ENCODE measurements around the gene AKAP13. TPM values are rescaled to one million over a fixed set of nuclear protein-coding genes. Genes with fewer than 3 reads are reported as not detected.
A peak's percentile ranks its signal among the peaks of the same experiment; 100 is the strongest.
"Not testable (repeated sequence)": the region's sequence is repeated elsewhere in the genome, so short reads cannot be mapped to it uniquely, and the experiment has no call there.

AKAP13 gene
- total RNA-seq, 1 donor from 2014 or later = 41.1 TPM

DNA sequence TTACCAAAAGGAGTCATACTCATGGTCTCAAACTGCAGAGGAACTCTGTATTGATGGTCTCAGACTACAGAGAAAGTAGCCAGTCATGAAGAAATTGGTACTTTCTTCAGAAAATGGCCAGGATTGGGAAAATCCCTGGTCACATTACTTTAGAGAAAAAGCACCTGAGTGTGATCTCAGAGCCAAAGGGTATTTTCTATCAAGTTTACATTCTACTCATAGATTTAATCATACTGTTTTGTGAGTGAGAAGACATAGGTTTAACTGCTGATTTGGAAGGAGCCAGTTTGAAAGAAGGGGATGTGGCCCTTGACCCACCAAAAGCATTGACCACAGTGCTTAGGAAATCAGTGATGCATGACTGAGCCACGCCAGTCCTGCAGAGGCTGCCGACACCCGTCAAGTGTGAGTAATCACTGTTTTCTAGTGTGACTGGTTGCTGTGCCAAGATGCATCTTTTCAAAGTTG is 203.6 kb downstream of the AKAP13 start:
- peak; percentile 89 for DNase-seq (ENCODE audit: low read depth)
- FAIRE-seq = no peak
- Histone ChIP-seq H3K4me3 (ENCODE audit: low read depth, low read length) (no peak overlapping the region), H3K27me3 (ENCODE audit: control insufficient read depth, insufficient read depth, low read length) (no peaks in the 10 kb centered on the region), H3K36me3 (ENCODE audit: control insufficient read depth, insufficient read depth, low read length) (peaks cover 10% of the 10 kb centered on the region)
- TF ChIP-seq, protein P1, sequence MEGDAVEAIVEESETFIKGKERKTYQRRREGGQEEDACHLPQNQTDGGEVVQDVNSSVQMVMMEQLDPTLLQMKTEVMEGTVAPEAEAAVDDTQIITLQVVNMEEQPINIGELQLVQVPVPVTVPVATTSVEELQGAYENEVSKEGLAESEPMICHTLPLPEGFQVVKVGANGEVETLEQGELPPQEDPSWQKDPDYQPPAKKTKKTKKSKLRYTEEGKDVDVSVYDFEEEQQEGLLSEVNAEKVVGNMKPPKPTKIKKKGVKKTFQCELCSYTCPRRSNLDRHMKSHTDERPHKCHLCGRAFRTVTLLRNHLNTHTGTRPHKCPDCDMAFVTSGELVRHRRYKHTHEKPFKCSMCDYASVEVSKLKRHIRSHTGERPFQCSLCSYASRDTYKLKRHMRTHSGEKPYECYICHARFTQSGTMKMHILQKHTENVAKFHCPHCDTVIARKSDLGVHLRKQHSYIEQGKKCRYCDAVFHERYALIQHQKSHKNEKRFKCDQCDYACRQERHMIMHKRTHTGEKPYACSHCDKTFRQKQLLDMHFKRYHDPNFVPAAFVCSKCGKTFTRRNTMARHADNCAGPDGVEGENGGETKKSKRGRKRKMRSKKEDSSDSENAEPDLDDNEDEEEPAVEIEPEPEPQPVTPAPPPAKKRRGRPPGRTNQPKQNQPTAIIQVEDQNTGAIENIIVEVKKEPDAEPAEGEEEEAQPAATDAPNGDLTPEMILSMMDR (IDR thresholded peaks at IDR 0.05; ENCODE audit: insufficient read depth, low read length, severe bottlenecking) = no peak

DNA sequence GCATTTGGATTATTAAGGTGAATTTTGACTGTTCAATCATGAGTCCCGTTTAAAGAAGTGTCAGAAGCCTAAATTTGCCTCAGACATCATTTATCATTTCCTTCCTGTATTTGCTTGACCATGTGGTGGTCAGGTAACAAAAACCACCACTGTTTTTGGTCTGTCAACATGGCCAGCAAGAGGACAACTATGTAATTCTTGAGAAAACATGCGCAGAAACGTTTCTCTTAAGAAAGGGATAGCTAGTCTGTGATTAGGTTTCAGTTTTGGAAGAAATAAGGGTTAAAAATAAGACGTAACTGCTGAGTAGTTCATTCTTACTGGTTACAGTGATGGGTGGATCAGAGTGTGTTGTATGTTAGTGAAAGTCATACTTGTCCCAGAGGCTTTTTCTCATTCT is 204.5 kb downstream of the AKAP13 start:
- Histone ChIP-seq H3K27me3 (ENCODE audit: control insufficient read depth, insufficient read depth, low read length) (no peaks in the 10 kb centered on the region), H3K4me3 (ENCODE audit: low read depth, low read length) (no peak overlapping the region), H3K36me3 (ENCODE audit: control insufficient read depth, insufficient read depth, low read length) (peaks cover 10% of the 10 kb centered on the region)
- DNase-seq (ENCODE audit: low read depth) (no peak), FAIRE-seq (no peak)
- TF ChIP-seq, protein P1 (IDR thresholded peaks at IDR 0.05; ENCODE audit: insufficient read depth, low read length, severe bottlenecking) = no peak

DNA sequence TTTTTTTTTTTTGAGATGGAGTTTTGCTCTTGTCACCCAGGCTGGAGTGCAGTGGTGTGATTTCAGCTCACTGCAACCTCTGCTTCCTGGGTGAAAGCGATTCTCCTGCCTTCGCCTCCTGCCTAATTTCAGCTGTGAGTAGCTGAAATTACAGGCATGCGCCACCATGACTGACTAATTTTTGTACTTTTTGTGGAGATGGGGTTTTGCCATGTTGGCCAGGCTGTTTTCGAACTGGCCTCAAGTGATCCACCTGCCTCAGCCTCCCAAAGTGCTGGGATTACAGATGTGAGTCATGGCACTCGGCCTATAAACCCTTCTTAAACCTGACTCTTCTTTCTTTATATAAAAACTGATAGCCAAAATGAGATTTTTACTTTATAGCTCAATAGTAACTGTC is 205.8 kb downstream of the AKAP13 start:
- not testable (repeated sequence) for DNase-seq (ENCODE audit: low read depth); H3K4me3 ChIP-seq (ENCODE audit: low read depth, low read length); H3K36me3 ChIP-seq (ENCODE audit: control insufficient read depth, insufficient read depth, low read length); FAIRE-seq; H3K27me3 ChIP-seq (ENCODE audit: control insufficient read depth, insufficient read depth, low read length)

DNA sequence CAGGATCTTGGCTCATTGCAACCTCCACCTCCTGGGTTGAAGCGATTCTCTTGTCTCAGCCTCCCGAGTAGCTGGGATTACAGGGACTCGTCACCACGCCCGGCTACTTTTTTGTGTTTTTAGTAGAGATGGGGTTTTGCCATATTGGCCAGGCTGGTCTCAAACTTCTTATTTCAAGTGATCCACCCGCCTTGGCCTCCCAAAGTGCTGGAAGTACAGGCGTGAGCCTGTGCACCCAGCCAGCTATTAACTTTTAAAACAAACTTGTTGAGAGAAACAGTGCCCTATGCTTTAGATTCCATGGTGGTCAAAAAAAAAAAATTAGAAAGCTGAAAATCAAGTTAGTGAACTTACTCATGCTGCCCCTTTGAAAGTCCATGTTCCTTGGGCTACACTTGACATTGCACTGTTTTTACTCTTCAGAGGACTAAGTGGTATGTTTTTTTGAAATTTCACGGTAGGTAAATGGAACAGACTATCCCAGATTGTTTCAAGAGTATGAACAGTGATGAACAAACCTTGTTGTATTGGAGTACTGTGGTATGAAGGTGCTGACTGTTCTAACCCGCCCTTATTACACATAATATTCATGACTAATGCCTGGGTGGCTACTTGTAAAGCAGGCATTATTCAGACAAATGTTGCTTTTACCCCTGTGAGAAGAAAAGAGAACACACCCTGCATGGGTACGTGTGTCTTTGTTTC is 207.5 kb downstream of the AKAP13 start:
- DNase-seq (ENCODE audit: low read depth) = peak; percentile 97
- no peaks in the 10 kb centered on the region for H3K36me3 ChIP-seq (ENCODE audit: control insufficient read depth, insufficient read depth, low read length)
- no peaks in the 10 kb centered on the region for H3K27me3 ChIP-seq (ENCODE audit: control insufficient read depth, insufficient read depth, low read length)
- no peak overlapping the region for H3K4me3 ChIP-seq (ENCODE audit: low read depth, low read length)
- TF ChIP-seq, protein P1 (IDR thresholded peaks at IDR 0.05; ENCODE audit: insufficient read depth, low read length, severe bottlenecking) = no peak
- FAIRE-seq = no peak

DNA sequence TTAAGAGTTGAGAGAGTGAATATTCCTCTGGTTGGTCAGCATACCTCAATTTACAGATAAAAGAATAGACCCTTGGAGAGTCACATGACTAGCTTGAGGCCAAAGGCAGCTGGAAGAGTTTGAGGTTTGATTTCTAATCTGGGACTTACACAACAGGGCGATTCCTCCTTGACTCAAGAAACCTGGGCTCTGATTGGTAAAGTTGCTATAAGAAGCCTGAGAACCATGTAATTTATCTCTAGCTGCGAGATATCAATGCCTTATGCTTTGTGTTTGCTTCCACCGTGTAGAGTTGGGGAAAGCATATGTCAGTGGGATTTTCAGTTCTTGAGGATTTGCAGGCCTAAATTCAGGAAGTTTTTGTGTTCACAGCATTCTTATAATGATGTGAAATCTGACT is 208.3 kb downstream of the AKAP13 start:
- FAIRE-seq (no peak), DNase-seq (ENCODE audit: low read depth) (peak; percentile 76)
- H3K36me3 ChIP-seq (ENCODE audit: control insufficient read depth, insufficient read depth, low read length) = no peaks in the 10 kb centered on the region
- TF ChIP-seq, protein P1 (IDR thresholded peaks at IDR 0.05; ENCODE audit: insufficient read depth, low read length, severe bottlenecking) = no peak
- H3K4me3 ChIP-seq (ENCODE audit: low read depth, low read length) = no peak overlapping the region
- no peaks in the 10 kb centered on the region for H3K27me3 ChIP-seq (ENCODE audit: control insufficient read depth, insufficient read depth, low read length)

DNA sequence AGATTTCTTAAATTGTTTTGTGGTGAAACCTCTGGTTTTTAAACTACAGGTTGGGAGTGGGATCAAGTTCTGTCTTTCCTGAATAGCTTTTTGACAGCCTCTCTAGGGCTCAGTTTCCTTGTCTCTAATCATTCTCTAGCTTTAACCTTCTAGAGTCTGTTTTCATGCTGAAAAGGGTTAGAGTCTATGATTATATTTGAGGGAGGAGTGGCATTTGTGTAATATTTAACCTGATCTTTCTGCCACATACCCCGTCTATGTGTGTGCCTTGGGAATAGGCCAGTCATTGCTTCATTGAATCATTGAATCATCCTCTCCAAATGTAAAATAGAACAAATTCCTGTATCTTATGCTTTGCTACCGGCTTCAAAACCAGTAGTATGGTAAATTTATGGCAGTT is 209.4 kb downstream of the AKAP13 start:
- DNase-seq (ENCODE audit: low read depth) (peak; percentile 81), FAIRE-seq (no peak)
- Histone ChIP-seq H3K36me3 (ENCODE audit: control insufficient read depth, insufficient read depth, low read length) (no peaks in the 10 kb centered on the region), H3K4me3 (ENCODE audit: low read depth, low read length) (no peak overlapping the region), H3K27me3 (ENCODE audit: control insufficient read depth, insufficient read depth, low read length) (no peaks in the 10 kb centered on the region)
- TF ChIP-seq, protein P1 (IDR thresholded peaks at IDR 0.05; ENCODE audit: insufficient read depth, low read length, severe bottlenecking) = no peak
